K562 (cell line): ENCODE measurements around the gene PTPRG. TPM values are rescaled to one million over a fixed set of nuclear protein-coding genes. Genes with fewer than 3 reads are reported as not detected.

ENCODE experiments used
- ATAC-seq: fragments of 200-7000 bp; cut with Tn5 transposase; 3 replicates; pipeline ENCODE4 v1.9.1; 2020; ENCODE audit warnings: moderate library complexity
- BruUV-seq: library from RNA; stranded (reverse); fragments of 400-500 nt; replicated peaks from 2 replicates; lab custom pipeline; 2021; lab: Mats Ljungman, UMichigan
- CTCF ChIA-PET: fragments of 300-600 bp; formaldehyde crosslinking; extraction: SDS; loops from one replicate; lab custom pipeline; 2021; ENCODE audit warnings: low intra/inter-chr PET ratio; lab: Yijun Ruan, JAX
- POLR2A ChIA-PET: fragments of 300-600, 350-650 bp; sonication (Branson Sonifier 250); formaldehyde crosslinking; extraction: SDS; loops from one replicate; lab custom pipeline; 2021; ENCODE audit warnings: antibody characterized with exemption, inconsistent platforms; lab: Yijun Ruan, JAX
- DNase-seq, 4 experiments: peaks; one replicate each; pipeline versions ENCODE4 v3.0.0 to v3.0.0-alpha.2; 2011 to 2018; ENCODE audit warnings: low spot score in 3 of 4, mixed read lengths in 3 of 4; ENCODE audit errors: extremely low read depth in 1 of 4
- FAIRE-seq: peaks from 2 replicates; lab custom pipeline; 2011; peaks lifted over from hg19 to GRCh38; lab: Jason Lieb, UNC
- H2AFZ ChIP-seq: 2 replicates; pipeline ENCODE4 v1.6.0; 2011; ENCODE audit warnings: low read depth, low read length, control low read depth, inconsistent platforms
- H3K27ac ChIP-seq: fragments of 200-600 bp; 3 replicates; pipeline ENCODE4 v1.8.0; 2011; ENCODE audit warnings: low read depth, mild to moderate bottlenecking, control low read depth, inconsistent platforms, low read length, moderate library complexity, mixed read lengths; ENCODE audit errors: extremely low read depth
- H3K27me3 ChIP-seq, 2 experiments: fragments of 300-600 bp in 1 of 2; 2 replicates in 1 of 2; 3 replicates in 1 of 2; pipeline versions ENCODE4 v1.6.0 to v1.8.0; 2011; ENCODE audit warnings: inconsistent platforms in 2 of 2, low read length in 2 of 2, mild to moderate bottlenecking in 1 of 2, mixed read lengths in 1 of 2, moderate library complexity in 1 of 2; ENCODE audit not compliant: control insufficient read depth in 2 of 2, insufficient read depth in 2 of 2
- H3K36me3 ChIP-seq: fragments of 300-600 bp; 3 replicates; pipeline ENCODE4 v1.8.0; 2011; ENCODE audit warnings: mild to moderate bottlenecking, low read length, inconsistent platforms; ENCODE audit not compliant: control insufficient read depth, insufficient read depth
- H3K4me1 ChIP-seq, 2 experiments: fragments of 200-600 bp in 1 of 2; replicated peaks in 1 of 2; 2 replicates in 1 of 2; 3 replicates in 1 of 2; pipeline versions ENCODE4 v1.5.1 to v1.8.0; 2011; ENCODE audit warnings: inconsistent platforms in 2 of 2, low read length in 2 of 2, mild to moderate bottlenecking in 1 of 2, mixed read lengths in 1 of 2, moderate library complexity in 1 of 2; ENCODE audit not compliant: control insufficient read depth in 2 of 2, insufficient read depth in 2 of 2
- H3K4me2 ChIP-seq: 2 replicates; pipeline ENCODE4 v1.6.1; 2011; ENCODE audit warnings: low read length, control low read depth, inconsistent platforms, mixed read lengths; ENCODE audit not compliant: insufficient read depth
- H3K4me3 ChIP-seq: fragments of 200-600 bp; sonication (generic), shearing (Covaris generic); 2 replicates; pipeline ENCODE4 v1.5.1; 2016; ENCODE audit warnings: control low read depth, inconsistent platforms
- H3K79me2 ChIP-seq: fragments of 200-600 bp; 3 replicates; pipeline ENCODE4 v1.8.0; 2011; ENCODE audit warnings: low read length, inconsistent platforms; ENCODE audit not compliant: control insufficient read depth, insufficient read depth
- H3K9ac ChIP-seq, 2 experiments: 2 replicates each; pipeline versions ENCODE4 v1.6.0 to v1.6.1; 2011; ENCODE audit warnings: low read depth in 2 of 2, low read length in 2 of 2, control low read depth in 1 of 2, inconsistent platforms in 1 of 2, mild to moderate bottlenecking in 1 of 2, mixed read lengths in 1 of 2; ENCODE audit not compliant: insufficient read depth in 1 of 2
- H3K9me1 ChIP-seq: one replicate; pipeline ENCODE4 v1.6.0; 2011; ENCODE audit warnings: inconsistent platforms, mild to moderate bottlenecking, low read length, moderate library complexity; ENCODE audit not compliant: control insufficient read depth, insufficient read depth
- H3K9me3 ChIP-seq: replicated peaks from 2 replicates; pipeline ENCODE4 v1.5.1; 2011; ENCODE audit warnings: low read depth, low read length, inconsistent platforms; ENCODE audit not compliant: control insufficient read depth, insufficient read depth
- H4K20me1 ChIP-seq: replicated peaks from 2 replicates; pipeline ENCODE4 v1.6.1; 2011; ENCODE audit warnings: low read length, inconsistent platforms, mixed read lengths; ENCODE audit not compliant: control insufficient read depth, insufficient read depth
- ELF2 ChIP-seq: fragments of 250-450 bp; sonication (Bioruptor Pico); IDR thresholded peaks from 2 replicates; pipeline ENCODE4 v1.5.0; 2021; ENCODE audit warnings: mild to moderate bottlenecking
- MAFF ChIP-seq: IDR thresholded peaks from 2 replicates; pipeline ENCODE4 v1.6.1; 2012; ENCODE audit warnings: low read length, improper control_type of control experiment
- NONO ChIP-seq, 2 experiments: fragments of 200-400 bp in 1 of 2; fragments of 450-650 bp in 1 of 2; formaldehyde crosslinking in 1 of 2; IDR thresholded peaks; 2 replicates each; pipeline ENCODE4 v1.6.1; 2017; ENCODE audit warnings: low read depth in 2 of 2, mild to moderate bottlenecking in 2 of 2, moderate library complexity in 2 of 2, low read length in 1 of 2
- SRSF7 ChIP-seq: fragments of 200-400 bp; formaldehyde crosslinking; optimal IDR thresholded peaks from 2 replicates; pipeline ENCODE3; 2017; ENCODE audit warnings: mild to moderate bottlenecking, low read depth, low read length
- ZNF212 ChIP-seq: fragments of 450-650 bp; formaldehyde crosslinking; IDR thresholded peaks from 2 replicates; pipeline ENCODE4 v1.4.0; 2020; ENCODE audit warnings: mild to moderate bottlenecking
- ZNF668 ChIP-seq: fragments of 250-450 bp; sonication (Bioruptor Pico); IDR thresholded peaks from 2 replicates; pipeline ENCODE4 v1.8.0; 2022; ENCODE audit warnings: mild to moderate bottlenecking, inconsistent platforms
- WGBS: fragments of 100-300 bp; shearing (Covaris generic); methylation state at CpG from one replicate; pipeline ENCODE4 v1.1.6; 2016; ENCODE audit warnings: low coverage, mixed read lengths; ENCODE audit not compliant: insufficient coverage; ENCODE audit errors: missing lambda C conversion rate; 5-methylcytosine and 5-hydroxymethylcytosine counted together
- in situ Hi-C: fragments of 300-500 bp; cut with MboI; formaldehyde crosslinking; loops from 4 replicates; pipeline ENCODE4 v1.15.0; 2018; ENCODE audit warnings: inconsistent platforms, mixed read lengths
- intact Hi-C: fragments of 100-400 bp; cut with micrococcal nuclease; formaldehyde crosslinking; loops from 2 replicates; pipeline ENCODE4 v1.14.2; 2022
- polyA plus RNA-seq, 8 experiments: library from polyadenylated mRNA; depleted of rRNA in 4 of 8; stranded (reverse) in 5 of 8; unstranded in 3 of 8; fragments of >200 nt; fragmentation: Nextera tagmentation in 2 of 8; fragmentation: Illumina TruSeq in 1 of 8; extraction: Ambion mirVana in 2 of 8; extraction: Trizol in 1 of 8; gene quantifications; 2 replicates each; pipeline versions ENCODE4 v1.2.1 to v1.2.3, GENCODE V29; 2011 to 2014; ENCODE audit warnings: inconsistent platforms in 1 of 8, missing spikeins in 1 of 8
- total RNA-seq, 7 experiments: library from RNA; depleted of rRNA in 6 of 7; stranded (reverse); fragments of >200 nt in 6 of 7; fragmentation: Illumina TruSeq in 2 of 7; extraction: Trizol in 2 of 7; gene quantifications; 2 replicates each; pipeline versions ENCODE4 v1.2.1 to v1.2.3, GENCODE V29; 2011 to 2021; ENCODE audit warnings: low replicate concordance in 1 of 7
- TF ChIP-seq, protein P1 (sequence below), 2 experiments: IDR thresholded peaks in 1 of 2; conservative IDR thresholded peaks in 1 of 2; 2 replicates each; pipeline ENCODE4 v1.6.1; 2016; ENCODE audit warnings: low read depth in 2 of 2, mild to moderate bottlenecking in 1 of 2, missing compliant biosample characterization in 1 of 2, missing genetic modification characterization in 1 of 2, moderate library complexity in 1 of 2

Gene PTPRG
- total and polyA plus RNA-seq, 9 of the 15 experiments (the other 6 are each of a cell fraction or from before 2014, with no cell fraction given) = 0.16 TPM; not detected in 8

DNA sequence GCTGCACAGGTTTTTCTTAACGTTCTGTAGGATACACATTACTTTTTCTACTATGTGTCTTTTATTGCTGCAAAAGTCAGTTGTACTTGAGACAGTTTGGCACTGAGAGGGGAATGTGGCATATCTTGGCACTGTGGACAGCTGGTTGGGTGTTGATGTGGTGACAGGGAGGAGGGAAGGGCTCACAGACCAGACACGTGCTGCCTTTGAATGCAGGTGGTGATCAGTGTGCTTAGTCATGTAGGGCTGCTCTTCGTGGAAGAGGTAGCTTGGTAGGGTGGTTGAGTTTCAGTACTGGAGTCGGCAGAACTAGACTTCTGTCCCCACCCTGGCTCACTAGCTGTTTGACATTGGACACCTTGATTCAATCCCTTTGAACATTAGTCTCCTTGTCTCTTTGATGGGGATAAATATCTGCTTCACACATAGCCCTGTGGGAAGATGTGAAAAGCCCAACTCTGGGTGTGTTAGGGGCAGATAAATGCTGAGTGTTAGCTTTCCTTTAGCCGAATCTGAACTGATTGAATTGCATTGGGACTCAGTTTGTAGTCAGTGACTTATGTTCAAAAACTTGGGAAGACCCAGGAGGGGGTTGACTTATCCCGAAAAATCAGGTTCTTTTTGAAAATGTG, 108.4 kb downstream of the PTPRG start (continued):
- TF ChIP-seq, protein P1, sequence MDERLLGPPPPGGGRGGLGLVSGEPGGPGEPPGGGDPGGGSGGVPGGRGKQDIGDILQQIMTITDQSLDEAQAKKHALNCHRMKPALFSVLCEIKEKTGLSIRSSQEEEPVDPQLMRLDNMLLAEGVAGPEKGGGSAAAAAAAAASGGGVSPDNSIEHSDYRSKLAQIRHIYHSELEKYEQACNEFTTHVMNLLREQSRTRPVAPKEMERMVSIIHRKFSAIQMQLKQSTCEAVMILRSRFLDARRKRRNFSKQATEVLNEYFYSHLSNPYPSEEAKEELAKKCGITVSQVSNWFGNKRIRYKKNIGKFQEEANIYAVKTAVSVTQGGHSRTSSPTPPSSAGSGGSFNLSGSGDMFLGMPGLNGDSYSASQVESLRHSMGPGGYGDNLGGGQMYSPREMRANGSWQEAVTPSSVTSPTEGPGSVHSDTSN (CRISPR knock-in tag; IDR thresholded peaks at IDR 0.05; ENCODE audit: low read depth) = no peak
- TF ChIP-seq, protein P1 (tag; conservative IDR thresholded peaks at IDR 0.05; ENCODE audit: low read depth) = no peak
- no peak for TF ChIP-seq SRSF7
- TF ChIP-seq NONO (IDR thresholded peaks at IDR 0.05; ENCODE audit: low read depth in 2 of 2, low read length in 1 of 2) = no peak

DNA sequence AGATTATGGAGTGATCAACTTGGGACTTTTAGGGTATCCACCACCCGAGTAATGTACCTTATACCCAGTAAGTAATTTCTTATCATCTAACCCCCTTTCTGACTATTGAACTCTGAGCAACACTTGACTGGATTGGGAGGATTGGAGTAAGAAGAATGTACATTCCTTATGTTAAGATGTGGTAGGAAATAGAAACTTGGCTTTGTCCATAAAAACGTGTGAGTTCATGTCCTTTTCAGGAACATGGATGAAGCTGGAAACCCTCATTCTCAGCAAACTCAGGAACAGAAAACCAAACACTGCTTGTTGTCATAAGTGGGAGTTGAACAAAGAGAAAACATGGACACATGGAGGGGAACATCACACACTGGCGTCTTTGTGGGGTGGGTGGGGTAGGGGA, 112.3 kb downstream of the PTPRG start:
- no peak overlapping the region for H3K4me2 ChIP-seq
- H3K27me3 ChIP-seq = peaks cover 0 to 10% of the 10 kb centered on the region in 2 experiments; a peak in 1 of 5 replicates
- intact Hi-C loops = no loop called here
- no TSS peak for BruUV-seq
- TF ChIP-seq ZNF212 (CRISPR knock-in tag) = no peak
- no peak for TF ChIP-seq MAFF
- TF ChIP-seq ZNF668 (CRISPR knock-in tag) = no peak
- TF ChIP-seq ELF2 (CRISPR knock-in tag) = no peak
- H2AFZ ChIP-seq = no peak overlapping the region
- H3K9me1 ChIP-seq = no peaks in the 10 kb centered on the region
- no peaks in the 10 kb centered on the region for H3K79me2 ChIP-seq
- ChIA-PET POLR2A (no interaction called here), CTCF (no interaction called here)
- no peak overlapping the region for H3K27ac ChIP-seq
- ATAC-seq (no peak), DNase-seq (no peak), FAIRE-seq (no peak)
- H4K20me1 ChIP-seq = no peaks in the 10 kb centered on the region
- H3K36me3 ChIP-seq = no peaks in the 10 kb centered on the region
- H3K9ac ChIP-seq = no peak overlapping the region
- no peaks in the 10 kb centered on the region for H3K4me1 ChIP-seq
- in situ Hi-C loops = no loop called here
- H3K9me3 ChIP-seq = no peaks in the 10 kb centered on the region
- 0% methylated on average over 3 of the region's 3 CpGs for WGBS
- H3K4me3 ChIP-seq = no peak overlapping the region
